ENCODE data around the gene CCDC74B. TPM values are rescaled to one million over a fixed set of nuclear protein-coding genes. Genes with fewer than 3 reads are reported as not detected.
A peak's percentile ranks its signal among the peaks of the same experiment; 100 is the strongest.
"Not testable (repeated sequence)": the region's sequence is repeated elsewhere in the genome, so short reads cannot be mapped to it uniquely, and the experiment has no call there.

Gene CCDC74B
- total RNA-seq (not detected), polyA plus RNA-seq (not detected)

GRCh38 chr2:130145006-130145414 lies at the start of gene CCDC74B:
CCDC74B (minus strand) TSS chr2:130145112; CDS start chr2:130144996, 116 bp downstream.
- not testable (repeated sequence) for H3K9me3 ChIP-seq (ENCODE audit: control insufficient read depth in 2 of 2, low read length in 2 of 2); H3K36me3 Mint-ChIP-seq; H3K4me1 ChIP-seq (ENCODE audit: control insufficient read depth, insufficient read depth, low read length, poor library complexity, severe bottlenecking); H3K27me3 ChIP-seq (ENCODE audit: control insufficient read depth, insufficient read depth, low read length); H3K27ac ChIP-seq (ENCODE audit: insufficient read depth, low read length, poor library complexity, severe bottlenecking); H3K36me3 ChIP-seq (ENCODE audit: control insufficient read depth, insufficient read depth, low read length); H3K4me3 ChIP-seq (ENCODE audit: low read depth, low read length); H3K9me3 Mint-ChIP-seq
- DNase-seq = peak; percentile 38 to 57 (median 40)
- Mint-ChIP-seq H3K27ac (peak within 1 kb of the TSS in 1 of 3 donors; percentile 38), H3K4me1 (peaks cover 0 to 13% (median 0%) of the 10 kb centered on the region in 4 donors), H3K27me3 (peaks cover 20% of the 10 kb centered on the region), H3K4me3 (peak within 1 kb of the TSS; percentile 63 to 87 (median 72))
- peak; percentile 74 to 78 for ATAC-seq (ENCODE audit: low read depth in 2 of 2)

- ATAC-seq (ENCODE audit: low read depth in 2 of 2); H3K9me3 ChIP-seq (ENCODE audit: control insufficient read depth in 2 of 2, low read length in 2 of 2); H3K9me3 Mint-ChIP-seq; H3K4me3 ChIP-seq (ENCODE audit: low read depth, low read length); H3K4me3 Mint-ChIP-seq; H3K27ac ChIP-seq (ENCODE audit: insufficient read depth, low read length, poor library complexity, severe bottlenecking); H3K4me1 Mint-ChIP-seq; H3K27me3 Mint-ChIP-seq; H3K4me1 ChIP-seq (ENCODE audit: control insufficient read depth, insufficient read depth, low read length, poor library complexity, severe bottlenecking); H3K27ac Mint-ChIP-seq; H3K36me3 ChIP-seq (ENCODE audit: control insufficient read depth, insufficient read depth, low read length); H3K36me3 Mint-ChIP-seq; DNase-seq; H3K27me3 ChIP-seq (ENCODE audit: control insufficient read depth, insufficient read depth, low read length): not testable (repeated sequence)
Measured at GRCh38 chr2:130193824-130194223, 48.9 kb upstream of the CCDC74B start.

- not testable (repeated sequence) for DNase-seq; H3K27me3 ChIP-seq (ENCODE audit: control insufficient read depth, insufficient read depth, low read length); H3K4me3 ChIP-seq (ENCODE audit: low read depth, low read length); H3K9me3 ChIP-seq (ENCODE audit: control insufficient read depth in 2 of 2, low read length in 2 of 2); H3K27me3 Mint-ChIP-seq; H3K27ac ChIP-seq (ENCODE audit: insufficient read depth, low read length, poor library complexity, severe bottlenecking); H3K4me3 Mint-ChIP-seq; H3K9me3 Mint-ChIP-seq; H3K36me3 ChIP-seq (ENCODE audit: control insufficient read depth, insufficient read depth, low read length); H3K36me3 Mint-ChIP-seq; H3K4me1 Mint-ChIP-seq; H3K4me1 ChIP-seq (ENCODE audit: control insufficient read depth, insufficient read depth, low read length, poor library complexity, severe bottlenecking); H3K27ac Mint-ChIP-seq; ATAC-seq (ENCODE audit: low read depth in 2 of 2)
Measured at GRCh38 chr2:130192451-130192850, 47.5 kb upstream of the CCDC74B start.

GRCh38 chr2:130191319-130191718 lies 46.4 kb upstream of the CCDC74B start:
- ATAC-seq (ENCODE audit: low read depth in 2 of 2); H3K4me3 Mint-ChIP-seq; H3K9me3 Mint-ChIP-seq; H3K4me1 ChIP-seq (ENCODE audit: control insufficient read depth, insufficient read depth, low read length, poor library complexity, severe bottlenecking); H3K4me3 ChIP-seq (ENCODE audit: low read depth, low read length); H3K36me3 Mint-ChIP-seq; H3K27me3 ChIP-seq (ENCODE audit: control insufficient read depth, insufficient read depth, low read length); H3K27ac ChIP-seq (ENCODE audit: insufficient read depth, low read length, poor library complexity, severe bottlenecking); H3K36me3 ChIP-seq (ENCODE audit: control insufficient read depth, insufficient read depth, low read length); H3K9me3 ChIP-seq (ENCODE audit: control insufficient read depth in 2 of 2, low read length in 2 of 2); H3K27ac Mint-ChIP-seq; DNase-seq; H3K4me1 Mint-ChIP-seq; H3K27me3 Mint-ChIP-seq: not testable (repeated sequence)

GRCh38 chr2:130190237-130190636 lies 45.3 kb upstream of the CCDC74B start:
- no peak overlapping the region for H3K27ac Mint-ChIP-seq
- H3K27me3 ChIP-seq (ENCODE audit: control insufficient read depth, insufficient read depth, low read length) = no peaks in the 10 kb centered on the region
- no peak overlapping the region for H3K27ac ChIP-seq (ENCODE audit: insufficient read depth, low read length, poor library complexity, severe bottlenecking)
- peaks cover 4% of the 10 kb centered on the region for H3K36me3 Mint-ChIP-seq
- no peaks in the 10 kb centered on the region for H3K4me1 ChIP-seq (ENCODE audit: control insufficient read depth, insufficient read depth, low read length, poor library complexity, severe bottlenecking)
- DNase-seq (no peak), ATAC-seq (ENCODE audit: low read depth in 2 of 2) (no peak)
- H3K27me3 Mint-ChIP-seq = no peaks in the 10 kb centered on the region
- no peak overlapping the region for H3K4me3 ChIP-seq (ENCODE audit: low read depth, low read length)
- H3K36me3 ChIP-seq (ENCODE audit: control insufficient read depth, insufficient read depth, low read length) = no peaks in the 10 kb centered on the region
- H3K9me3 ChIP-seq (ENCODE audit: control insufficient read depth in 2 of 2, low read length in 2 of 2) = no peaks in the 10 kb centered on the region
- no peaks in the 10 kb centered on the region for H3K9me3 Mint-ChIP-seq
- H3K4me3 Mint-ChIP-seq = no peak overlapping the region
- H3K4me1 Mint-ChIP-seq = peaks cover 0 to 9% (median 5%) of the 10 kb centered on the region in 4 donors

GRCh38 chr2:130188958-130189357 lies 44.0 kb upstream of the CCDC74B start:
- H3K36me3 ChIP-seq (ENCODE audit: control insufficient read depth, insufficient read depth, low read length); H3K4me3 ChIP-seq (ENCODE audit: low read depth, low read length); H3K27ac Mint-ChIP-seq; H3K9me3 ChIP-seq (ENCODE audit: control insufficient read depth in 2 of 2, low read length in 2 of 2); H3K9me3 Mint-ChIP-seq; H3K27ac ChIP-seq (ENCODE audit: insufficient read depth, low read length, poor library complexity, severe bottlenecking); H3K4me1 ChIP-seq (ENCODE audit: control insufficient read depth, insufficient read depth, low read length, poor library complexity, severe bottlenecking); DNase-seq; H3K4me3 Mint-ChIP-seq; ATAC-seq (ENCODE audit: low read depth in 2 of 2); H3K27me3 Mint-ChIP-seq; H3K27me3 ChIP-seq (ENCODE audit: control insufficient read depth, insufficient read depth, low read length); H3K36me3 Mint-ChIP-seq: not testable (repeated sequence)
- peaks cover 0 to 14% (median 5%) of the 10 kb centered on the region in 4 donors for H3K4me1 Mint-ChIP-seq

- H3K27ac Mint-ChIP-seq; H3K36me3 ChIP-seq (ENCODE audit: control insufficient read depth, insufficient read depth, low read length); H3K4me1 ChIP-seq (ENCODE audit: control insufficient read depth, insufficient read depth, low read length, poor library complexity, severe bottlenecking); ATAC-seq (ENCODE audit: low read depth in 2 of 2); H3K27me3 ChIP-seq (ENCODE audit: control insufficient read depth, insufficient read depth, low read length); H3K9me3 ChIP-seq (ENCODE audit: control insufficient read depth in 2 of 2, low read length in 2 of 2); H3K4me3 ChIP-seq (ENCODE audit: low read depth, low read length); DNase-seq; H3K9me3 Mint-ChIP-seq; H3K27me3 Mint-ChIP-seq; H3K27ac ChIP-seq (ENCODE audit: insufficient read depth, low read length, poor library complexity, severe bottlenecking); H3K36me3 Mint-ChIP-seq: not testable (repeated sequence)
- H3K4me3 Mint-ChIP-seq = peak overlapping the region in 1 of 4 donors; percentile 22
- H3K4me1 Mint-ChIP-seq = peaks cover 0 to 21% (median 5%) of the 10 kb centered on the region in 4 donors
Measured at GRCh38 chr2:130187859-130188792, 43.2 kb upstream of the CCDC74B start.

GRCh38 chr2:130187268-130187667 lies 42.4 kb upstream of the CCDC74B start:
- no peaks in the 10 kb centered on the region for H3K36me3 ChIP-seq (ENCODE audit: control insufficient read depth, insufficient read depth, low read length)
- ATAC-seq (ENCODE audit: low read depth in 2 of 2) (no peak), DNase-seq (no peak)
- no peak overlapping the region for H3K27ac ChIP-seq (ENCODE audit: insufficient read depth, low read length, poor library complexity, severe bottlenecking)
- H3K4me1 ChIP-seq (ENCODE audit: control insufficient read depth, insufficient read depth, low read length, poor library complexity, severe bottlenecking) = peaks cover 10% of the 10 kb centered on the region
- Mint-ChIP-seq H3K36me3 (peaks cover 4% of the 10 kb centered on the region), H3K27me3 (no peaks in the 10 kb centered on the region), H3K27ac (no peak overlapping the region), H3K9me3 (no peaks in the 10 kb centered on the region), H3K4me1 (peaks cover 0 to 25% (median 5%) of the 10 kb centered on the region in 4 donors), H3K4me3 (no peak overlapping the region)
- no peaks in the 10 kb centered on the region for H3K9me3 ChIP-seq (ENCODE audit: control insufficient read depth in 2 of 2, low read length in 2 of 2)
- H3K4me3 ChIP-seq (ENCODE audit: low read depth, low read length) = no peak overlapping the region
- no peaks in the 10 kb centered on the region for H3K27me3 ChIP-seq (ENCODE audit: control insufficient read depth, insufficient read depth, low read length)
